HG03520 (cell line): ENCODE measurements around the gene SESN1.
"Not testable (repeated sequence)": the region's sequence is repeated elsewhere in the genome, so short reads cannot be mapped to it uniquely, and the experiment has no call there.

Experiments
- ATAC-seq: cut with Tn5 transposase; IDR thresholded peaks from one replicate; pipeline ENCODE4 v1.9.1; 2021; ENCODE audit warnings: mild to moderate bottlenecking, moderate library complexity; ENCODE audit not compliant: unreplicated experiment

Gene SESN1

DNA sequence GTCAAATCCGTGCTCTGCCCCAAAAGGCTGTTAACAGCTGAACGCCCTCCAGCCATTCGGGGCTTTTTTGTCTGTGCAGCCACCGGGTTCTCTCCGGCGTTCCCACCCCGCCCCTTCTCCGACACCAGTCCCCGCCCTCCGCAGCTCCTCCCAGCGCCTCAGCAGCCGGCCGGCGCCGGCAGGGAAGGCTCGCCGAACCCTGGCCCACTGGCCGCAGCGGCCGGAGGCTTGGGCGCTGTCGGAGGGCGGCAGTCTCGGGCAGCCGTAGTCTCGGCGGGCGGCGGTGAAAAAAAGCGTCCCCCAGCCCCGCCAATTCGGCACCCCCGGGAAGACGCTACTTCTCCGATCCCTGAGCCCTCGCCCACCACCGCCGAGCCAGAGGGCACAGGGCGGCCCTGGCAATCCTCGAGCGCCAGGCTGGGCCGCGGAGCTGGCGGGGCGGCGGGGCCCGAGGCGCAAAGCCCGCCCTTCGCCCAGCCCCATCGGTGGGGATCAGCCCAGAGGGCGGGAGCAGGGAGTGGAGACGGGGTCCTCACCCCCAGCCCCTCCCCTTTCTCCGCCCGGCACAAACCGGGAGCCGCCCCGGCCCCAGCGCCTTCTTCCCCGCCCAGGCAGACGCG is at the start of gene SESN1:
TSS of gene SESN1 (minus strand) at position 431 of the 620 bp plus-strand sequence. CDS start 773 bp downstream, outside the sequence.
- peak; percentile 54 for ATAC-seq

DNA sequence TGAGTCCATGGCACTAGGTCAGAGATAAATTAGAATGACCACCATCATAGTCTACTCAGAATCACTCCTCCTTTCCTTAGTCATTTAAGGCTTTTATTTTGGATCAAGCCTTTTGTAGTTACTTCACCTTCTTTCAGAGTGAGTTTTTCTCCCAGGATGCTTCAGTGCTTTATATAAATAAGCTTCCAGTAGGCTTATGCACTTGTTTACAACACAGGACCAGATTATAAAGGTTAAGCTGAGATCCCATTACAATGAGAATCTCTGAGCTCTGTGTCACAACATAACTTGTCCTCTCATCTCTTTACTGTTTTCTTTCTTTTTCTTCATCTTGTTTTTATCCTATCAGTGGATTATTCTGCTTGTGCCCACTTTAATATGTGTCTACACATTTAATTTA is 48.5 kb upstream of the SESN1 start:
- no peak for ATAC-seq

GRCh38 chr6:109142067-109142466 is 47.4 kb upstream of the SESN1 start:
- not testable (repeated sequence) for ATAC-seq

GRCh38 chr6:109139109-109139508 is 44.5 kb upstream of the SESN1 start:
- no peak for ATAC-seq

GRCh38 chr6:109136530-109136929 is 41.9 kb upstream of the SESN1 start:
- ATAC-seq: not testable (repeated sequence)

DNA sequence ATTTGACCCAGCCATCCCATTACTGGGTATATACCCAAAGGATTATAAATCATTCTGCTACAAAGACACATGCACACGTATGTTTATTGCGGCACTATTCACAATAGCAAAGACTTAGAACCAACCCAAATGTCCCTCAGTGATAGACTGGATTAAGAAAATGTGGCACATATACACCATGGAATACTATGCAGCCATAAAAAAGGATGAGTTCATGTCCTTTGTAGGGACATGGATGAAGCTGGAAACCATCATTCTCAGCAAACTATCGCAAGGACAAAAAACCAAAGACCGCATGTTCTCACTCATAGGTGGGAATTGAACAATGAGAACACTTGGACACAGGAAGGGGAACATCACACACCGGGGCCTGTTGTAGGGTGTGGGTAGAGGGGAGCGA is 41.4 kb upstream of the SESN1 start:
- not testable (repeated sequence) for ATAC-seq

GRCh38 chr6:109135600-109135999 is 41.0 kb upstream of the SESN1 start:
- not testable (repeated sequence) for ATAC-seq

- no peak for ATAC-seq
Measured at GRCh38 chr6:109130065-109130464, 35.4 kb upstream of the SESN1 start.

GRCh38 chr6:109125504-109125903 is 30.9 kb upstream of the SESN1 start:
- no peak for ATAC-seq

- no peak for ATAC-seq
Measured at GRCh38 chr6:109124219-109124618, 29.6 kb upstream of the SESN1 start.

DNA sequence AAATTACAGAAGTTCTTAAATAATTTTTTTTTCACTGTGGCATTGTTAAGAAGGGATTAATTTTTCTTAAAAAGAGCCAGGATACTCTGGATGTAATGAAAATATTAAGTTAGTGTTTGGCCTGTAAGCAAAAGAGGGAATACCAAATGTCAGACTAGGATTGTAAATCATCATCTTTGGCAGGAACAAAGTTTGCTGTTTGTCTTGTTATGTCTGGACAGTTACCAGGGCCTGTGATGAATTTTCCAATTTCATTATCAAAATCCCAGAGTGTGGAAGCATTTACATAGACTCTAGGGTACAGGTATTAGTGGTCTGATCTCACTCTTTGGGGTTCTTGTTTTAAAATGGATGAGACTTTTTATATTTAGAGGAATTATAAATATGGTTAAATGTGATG is 26.8 kb upstream of the SESN1 start:
- no peak for ATAC-seq

GRCh38 chr6:109118871-109119354 is 24.3 kb upstream of the SESN1 start:
- ATAC-seq: no peak

- ATAC-seq: no peak
Measured at GRCh38 chr6:109118337-109118736, 23.7 kb upstream of the SESN1 start.

DNA sequence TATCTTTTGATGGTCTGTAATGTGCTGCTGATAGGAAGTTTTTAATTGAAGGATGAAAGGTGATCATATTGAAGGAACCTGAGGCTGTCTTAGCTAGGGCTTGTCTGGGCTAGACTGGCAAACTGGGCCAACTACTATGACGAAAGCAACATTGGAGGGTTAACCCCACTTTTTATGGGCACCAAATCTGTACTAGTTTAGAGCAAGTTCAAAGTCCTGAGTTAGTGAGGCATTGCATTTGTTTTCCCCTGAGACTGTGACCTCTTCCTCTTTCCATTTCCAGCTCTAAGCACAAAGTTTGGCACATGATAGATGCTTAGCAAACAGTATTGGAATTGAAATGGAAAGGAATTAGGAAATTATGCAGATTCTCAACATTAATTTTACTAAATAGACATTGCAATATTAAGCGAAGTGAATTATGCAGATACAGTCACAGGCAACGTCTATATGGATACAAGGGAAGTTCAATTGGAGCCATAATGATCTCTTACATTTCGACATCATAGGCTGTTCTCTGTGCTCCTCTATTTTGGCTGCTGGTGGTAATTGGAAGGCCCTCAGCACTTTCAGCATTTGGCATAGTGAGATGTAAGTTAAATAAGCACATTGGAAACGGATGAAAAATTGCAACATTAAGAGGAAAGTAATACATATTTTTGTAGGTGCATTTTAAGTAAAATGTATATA is 22.8 kb upstream of the SESN1 start:
- ATAC-seq: no peak

- ATAC-seq: not testable (repeated sequence)
Measured at GRCh38 chr6:109112663-109113062, 18.0 kb upstream of the SESN1 start.

- not testable (repeated sequence) for ATAC-seq
Measured at GRCh38 chr6:109109663-109110062, 15.0 kb upstream of the SESN1 start.

- ATAC-seq: no peak
Measured at GRCh38 chr6:109105681-109106080, 11.0 kb upstream of the SESN1 start.

DNA sequence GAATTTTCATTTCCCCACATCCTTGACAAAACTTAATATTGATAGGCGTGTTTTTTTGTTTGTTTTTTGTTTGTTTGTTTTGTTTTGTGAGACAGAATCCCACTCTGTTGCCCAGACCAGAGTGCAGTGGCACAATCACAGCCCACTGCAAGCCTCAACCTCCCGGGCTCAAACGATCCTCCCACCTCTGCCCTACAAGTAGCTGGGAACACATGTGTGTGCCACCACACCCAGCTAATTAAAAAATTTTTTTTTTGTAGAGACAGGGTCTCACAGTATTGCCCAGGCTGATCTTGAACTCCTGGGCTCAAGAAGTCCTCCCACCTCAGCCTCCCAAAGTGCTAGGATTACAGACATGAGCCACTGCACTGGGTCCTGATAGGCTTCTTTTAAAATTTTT is 9.9 kb upstream of the SESN1 start:
- no peak for ATAC-seq

DNA sequence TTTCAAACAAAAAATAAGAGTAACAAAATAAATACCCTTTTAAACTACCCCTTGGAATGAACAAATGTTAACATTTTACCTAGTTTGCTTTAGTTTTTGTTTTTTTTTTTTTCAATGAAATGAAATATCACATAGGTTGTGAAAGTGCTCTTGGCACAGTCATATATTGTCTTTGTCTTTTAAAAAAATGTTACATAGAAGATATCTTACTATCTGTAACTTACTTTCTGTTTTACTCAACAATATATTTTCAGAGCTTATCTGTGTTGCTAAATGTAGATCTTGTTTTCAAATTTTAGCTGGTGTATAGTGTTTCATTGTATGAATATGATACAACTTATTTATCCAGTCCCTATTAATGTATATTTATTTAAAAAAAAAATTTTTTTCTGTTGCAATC is 9.3 kb upstream of the SESN1 start:
- ATAC-seq: peak; percentile 55

DNA sequence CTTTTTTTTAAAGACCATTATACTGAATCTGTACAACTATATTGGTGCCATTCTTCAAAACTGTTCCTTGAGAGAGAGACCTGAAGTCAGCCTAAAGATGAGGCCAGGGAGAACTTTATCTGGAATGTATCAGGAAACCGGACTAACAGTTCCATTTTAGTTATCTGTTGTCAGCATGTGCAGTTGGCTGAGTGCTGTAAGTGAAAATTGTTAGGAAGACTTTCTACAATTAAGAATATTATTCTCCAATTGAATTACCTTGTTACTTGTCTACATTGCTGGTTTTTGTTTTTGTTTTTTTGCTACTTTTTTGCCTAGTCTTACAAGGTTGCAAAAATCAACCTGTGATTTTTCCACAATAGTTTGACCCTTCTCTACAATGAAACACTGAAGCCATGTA is 8.1 kb upstream of the SESN1 start:
- no peak for ATAC-seq

DNA sequence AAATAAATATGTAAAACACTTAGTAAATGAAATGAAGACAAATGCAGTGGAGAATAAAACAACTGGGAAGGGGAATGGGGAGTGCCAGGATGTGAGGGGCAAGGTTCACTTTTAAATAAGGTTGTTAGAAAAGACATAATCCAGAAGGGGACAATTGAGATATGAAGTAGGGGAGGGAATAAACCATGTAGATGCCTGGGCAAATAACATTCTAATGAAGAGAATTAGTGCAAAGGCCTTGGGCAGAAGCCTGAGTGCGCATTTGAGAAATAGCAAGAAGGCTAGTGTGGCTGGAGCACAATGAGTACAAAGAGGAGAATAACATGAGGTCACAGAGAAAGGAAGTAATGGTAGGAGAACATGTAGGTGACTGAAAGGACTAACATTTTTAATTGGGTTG is 3.0 kb upstream of the SESN1 start:
- no peak for ATAC-seq

DNA sequence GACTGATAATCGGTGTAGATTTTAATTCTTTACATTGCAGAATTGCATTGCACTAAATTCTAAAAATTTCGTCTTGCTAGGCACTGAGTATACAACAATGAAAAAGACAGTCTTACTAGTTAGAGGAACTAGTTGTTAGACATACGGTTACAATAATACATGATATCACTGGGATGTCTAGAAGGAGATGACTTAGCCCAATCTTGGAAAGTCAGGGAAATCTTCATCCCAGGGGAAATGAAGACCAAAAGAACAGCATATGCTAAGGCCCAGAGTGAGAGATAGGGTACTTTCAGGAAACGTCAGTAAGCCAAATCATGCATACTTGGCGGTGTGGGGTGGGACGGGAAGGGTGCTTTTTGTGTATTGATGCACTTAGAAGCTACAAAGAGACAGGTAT is 1.6 kb upstream of the SESN1 start:
- no peak for ATAC-seq

DNA sequence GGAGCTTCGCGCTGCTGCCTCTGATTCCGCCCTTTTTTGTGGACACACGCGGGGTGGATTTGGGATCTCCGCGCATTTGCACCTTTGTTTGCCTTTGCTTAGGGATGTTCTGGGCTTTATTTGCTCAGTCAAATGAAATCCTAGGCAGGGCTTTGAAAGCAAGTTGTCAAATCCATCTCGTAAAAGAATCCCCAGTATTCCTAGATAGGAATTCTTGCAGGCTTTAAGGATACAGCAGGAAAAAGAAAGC is 1.1 kb upstream of the SESN1 start:
- no peak for ATAC-seq
